Hepatocyte (in vitro differentiated cells): Measurements from ENCODE around the gene RESP18. TPM values are rescaled to one million over a fixed set of nuclear protein-coding genes. Genes with fewer than 3 reads are reported as not detected.

Experiments used
- DNase-seq: peaks from one replicate; pipeline ENCODE4 v3.0.0-alpha.2; 2016; ENCODE audit warnings: low spot score
- H2AFZ ChIP-seq: fragments of 200-600 bp; sonication (generic); 2 replicates; pipeline ENCODE4 v1.6.0; 2016; ENCODE audit warnings: antibody characterized with exemption, mild to moderate bottlenecking
- H3K27ac ChIP-seq: fragments of 200-600 bp; sonication (generic); 2 replicates; pipeline ENCODE4 v1.5.1; 2016; ENCODE audit warnings: mild to moderate bottlenecking
- H3K27me3 ChIP-seq: fragments of 200-600 bp; sonication (generic); 2 replicates; pipeline ENCODE4 v1.6.1; 2016
- H3K36me3 ChIP-seq: fragments of 200-600 bp; sonication (generic); replicated peaks from 2 replicates; pipeline ENCODE4 v1.5.1; 2016; ENCODE audit warnings: low read depth; ENCODE audit not compliant: insufficient read depth
- H3K4me1 ChIP-seq: fragments of 200-600 bp; sonication (generic); 2 replicates; pipeline ENCODE4 v1.5.1; 2016; ENCODE audit warnings: mild to moderate bottlenecking, moderate library complexity; ENCODE audit not compliant: insufficient read depth
- H3K4me2 ChIP-seq: fragments of 200-600 bp; sonication (generic); 2 replicates; pipeline ENCODE4 v1.6.0; 2016
- H3K4me3 ChIP-seq: fragments of 200-600 bp; sonication (generic); 2 replicates; pipeline ENCODE4 v1.5.1; 2016; ENCODE audit warnings: mild to moderate bottlenecking
- H3K79me2 ChIP-seq: fragments of 200-600 bp; sonication (generic); 2 replicates; pipeline ENCODE4 v1.6.0; 2017; ENCODE audit warnings: mild to moderate bottlenecking
- H3K9me2 ChIP-seq: fragments of 200-600 bp; sonication (generic); replicated peaks from 2 replicates; pipeline ENCODE4 v1.6.0; 2017; ENCODE audit warnings: mild to moderate bottlenecking; ENCODE audit not compliant: insufficient read depth
- H3K9me3 ChIP-seq: fragments of 200-600 bp; sonication (generic); 2 replicates; pipeline ENCODE4 v1.5.1; 2016; ENCODE audit warnings: low read depth, mild to moderate bottlenecking
- H4K20me1 ChIP-seq: fragments of 200-600 bp; sonication (generic); 2 replicates; pipeline ENCODE4 v1.6.0; 2016; ENCODE audit warnings: mild to moderate bottlenecking; ENCODE audit not compliant: insufficient read depth, poor library complexity, severe bottlenecking
- EZH2 ChIP-seq: fragments of 200-600 bp; sonication (generic); IDR thresholded peaks from 2 replicates; pipeline ENCODE4 v1.6.1; 2016; ENCODE audit warnings: antibody characterized with exemption, mild to moderate bottlenecking, borderline replicate concordance
- EZH2phosphoT487 ChIP-seq: fragments of 200-600 bp; sonication (generic); IDR thresholded peaks from one replicate; pipeline ENCODE4 v1.6.1; 2018; ENCODE audit warnings: antibody characterized with exemption, mild to moderate bottlenecking, low read depth, moderate library complexity; ENCODE audit not compliant: unreplicated experiment, severe bottlenecking
- WGBS: methylation state at CpG from one replicate; pipeline ENCODE4 v1.1.6; 2016; ENCODE audit warnings: low lambda C conversion rate; ENCODE audit errors: missing lambda C conversion rate; 5-methylcytosine and 5-hydroxymethylcytosine counted together
- polyA plus RNA-seq: library from polyadenylated mRNA; unstranded; fragments of >200 nt; fragmentation: Nextera tagmentation; extraction: Ambion mirVana; gene quantifications from 2 replicates; pipeline ENCODE4 v1.2.1, GENCODE V29; 2016
- total RNA-seq: library from RNA; depleted of rRNA; stranded (reverse); fragments of >200 nt; gene quantifications from 2 replicates; pipeline ENCODE4 v1.2.3, GENCODE V29; 2014
- TF ChIP-seq, protein P1 (sequence below): fragments of 200-600 bp; sonication (generic); IDR thresholded peaks from 2 replicates; pipeline ENCODE4 v1.5.1; 2016; ENCODE audit warnings: antibody characterized with exemption, mild to moderate bottlenecking; ENCODE audit not compliant: poor library complexity

RESP18 gene
- total and polyA plus RNA-seq, 2 experiments from 2014 or later: not detected

DNA sequence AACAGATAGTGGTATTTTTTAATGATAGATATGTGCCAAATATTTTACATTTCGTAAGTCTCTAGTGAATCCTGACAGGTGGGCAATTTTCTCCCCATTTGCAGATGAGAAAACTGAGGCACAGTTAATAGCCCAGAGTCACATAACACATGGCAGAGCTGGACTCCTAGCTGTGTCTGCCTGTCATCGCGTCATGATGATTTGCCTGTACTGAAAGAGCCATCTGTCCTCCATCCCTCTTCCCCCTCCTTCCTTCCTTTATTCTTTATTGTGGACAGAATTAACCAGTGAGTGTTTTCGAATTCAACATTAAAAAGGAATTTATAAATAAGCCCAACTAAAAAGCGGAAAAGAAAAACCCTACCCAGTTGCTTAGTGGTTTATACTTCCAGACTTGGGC is 50.2 kb downstream of the RESP18 start:
- Histone ChIP-seq H3K27me3 (no peaks in the 10 kb centered on the region), H2AFZ (no peak overlapping the region), H3K36me3 (no peaks in the 10 kb centered on the region), H3K9me2 (no peaks in the 10 kb centered on the region), H3K4me3 (no peak overlapping the region), H3K4me1 (peaks cover 14% of the 10 kb centered on the region), H3K4me2 (no peak overlapping the region), H4K20me1 (no peaks in the 10 kb centered on the region), H3K27ac (no peak overlapping the region), H3K79me2 (peaks cover 4% of the 10 kb centered on the region), H3K9me3 (no peaks in the 10 kb centered on the region)
- TF ChIP-seq, protein P1, sequence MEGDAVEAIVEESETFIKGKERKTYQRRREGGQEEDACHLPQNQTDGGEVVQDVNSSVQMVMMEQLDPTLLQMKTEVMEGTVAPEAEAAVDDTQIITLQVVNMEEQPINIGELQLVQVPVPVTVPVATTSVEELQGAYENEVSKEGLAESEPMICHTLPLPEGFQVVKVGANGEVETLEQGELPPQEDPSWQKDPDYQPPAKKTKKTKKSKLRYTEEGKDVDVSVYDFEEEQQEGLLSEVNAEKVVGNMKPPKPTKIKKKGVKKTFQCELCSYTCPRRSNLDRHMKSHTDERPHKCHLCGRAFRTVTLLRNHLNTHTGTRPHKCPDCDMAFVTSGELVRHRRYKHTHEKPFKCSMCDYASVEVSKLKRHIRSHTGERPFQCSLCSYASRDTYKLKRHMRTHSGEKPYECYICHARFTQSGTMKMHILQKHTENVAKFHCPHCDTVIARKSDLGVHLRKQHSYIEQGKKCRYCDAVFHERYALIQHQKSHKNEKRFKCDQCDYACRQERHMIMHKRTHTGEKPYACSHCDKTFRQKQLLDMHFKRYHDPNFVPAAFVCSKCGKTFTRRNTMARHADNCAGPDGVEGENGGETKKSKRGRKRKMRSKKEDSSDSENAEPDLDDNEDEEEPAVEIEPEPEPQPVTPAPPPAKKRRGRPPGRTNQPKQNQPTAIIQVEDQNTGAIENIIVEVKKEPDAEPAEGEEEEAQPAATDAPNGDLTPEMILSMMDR: no peak
- no peak for TF ChIP-seq EZH2phosphoT487
- TF ChIP-seq EZH2: no peak
- WGBS: 95% methylated on average over 5 of the region's 5 CpGs
- no peak for DNase-seq

DNA sequence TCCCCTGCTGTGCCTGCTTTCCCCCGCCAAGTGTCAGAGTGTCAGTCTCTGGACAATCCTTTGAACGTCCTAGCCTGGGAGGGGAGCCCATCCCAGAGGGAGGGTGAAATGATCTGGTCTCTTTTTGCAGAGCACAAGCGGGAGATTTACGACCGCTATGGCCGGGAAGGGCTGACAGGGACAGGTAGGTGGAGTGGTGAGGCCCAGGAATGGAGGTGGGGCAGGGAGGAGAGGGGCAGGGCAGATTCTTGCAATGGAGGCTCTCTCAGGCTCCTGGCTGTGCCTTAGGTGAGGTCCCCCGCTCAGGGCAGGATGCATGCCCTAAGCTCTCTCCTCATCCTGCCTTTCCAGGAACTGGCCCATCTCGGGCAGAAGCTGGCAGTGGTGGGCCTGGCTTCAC is 51.0 kb downstream of the RESP18 start:
- Histone ChIP-seq H3K36me3 (no peaks in the 10 kb centered on the region), H3K27ac (peak overlapping the region; percentile 3)

DNA sequence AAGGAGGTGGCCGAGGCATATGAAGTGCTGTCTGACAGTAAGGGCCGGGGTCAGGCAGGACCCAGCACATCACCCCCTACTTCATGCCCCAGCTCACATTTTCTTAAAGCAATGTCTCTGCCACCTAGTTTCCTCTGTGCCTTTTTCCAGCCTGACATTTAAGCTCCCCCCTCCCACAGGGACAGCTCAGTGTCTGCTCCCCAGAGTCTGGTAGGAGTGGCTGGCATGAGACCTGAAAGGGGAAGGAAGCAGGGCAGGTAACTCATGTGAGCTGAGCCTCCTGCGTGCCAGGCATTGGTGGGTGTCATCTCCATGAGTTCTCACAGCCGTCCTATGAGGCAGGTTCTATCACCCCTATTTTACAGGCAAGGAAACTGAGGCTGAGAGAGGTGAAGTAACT is 51.9 kb downstream of the RESP18 start:
- no peak overlapping the region for H2AFZ ChIP-seq
- no peaks in the 10 kb centered on the region for H3K9me3 ChIP-seq
- H3K4me2 ChIP-seq: peak overlapping the region; percentile 79
- no peak for TF ChIP-seq EZH2
- no peak for TF ChIP-seq EZH2phosphoT487
- TF ChIP-seq, protein P1: no peak
- DNase-seq: no peak
- H3K9me2 ChIP-seq: no peaks in the 10 kb centered on the region
- H3K27ac ChIP-seq: no peak overlapping the region
- no peaks in the 10 kb centered on the region for H4K20me1 ChIP-seq
- peaks cover 14% of the 10 kb centered on the region for H3K4me1 ChIP-seq
- no peaks in the 10 kb centered on the region for H3K27me3 ChIP-seq
- 99% methylated on average over 4 of the region's 4 CpGs for WGBS
- peaks cover 4% of the 10 kb centered on the region for H3K79me2 ChIP-seq
- H3K4me3 ChIP-seq: no peak overlapping the region
- H3K36me3 ChIP-seq: no peaks in the 10 kb centered on the region

More for the DNA sequence above, 51.0 kb downstream of the RESP18 start:
- 74% methylated on average over 8 of the region's 8 CpGs for WGBS
- H3K79me2 ChIP-seq: peaks cover 4% of the 10 kb centered on the region
- TF ChIP-seq, protein P1: no peak
- TF ChIP-seq EZH2 (no peak), EZH2phosphoT487 (no peak)
- no peak overlapping the region for H3K4me3 ChIP-seq
- peaks cover 14% of the 10 kb centered on the region for H3K4me1 ChIP-seq
- no peaks in the 10 kb centered on the region for H3K9me3 ChIP-seq
- H4K20me1 ChIP-seq: no peaks in the 10 kb centered on the region
- H2AFZ ChIP-seq: no peak overlapping the region
- H3K9me2 ChIP-seq: no peaks in the 10 kb centered on the region
- no peaks in the 10 kb centered on the region for H3K27me3 ChIP-seq
- DNase-seq: no peak
- H3K4me2 ChIP-seq: no peak overlapping the region
